Measurements from ENCODE around the gene RNPS1. TPM values are rescaled to one million over a fixed set of nuclear protein-coding genes. Genes with fewer than 3 reads are reported as not detected.

Gene RNPS1
- total RNA-seq, 1 experiment from 2014 or later, result 161 TPM

- no peak for DNase-seq (ENCODE audit: low read depth)
Observed at GRCh38 chr16:2213817-2214718, 53.9 kb downstream of the RNPS1 start.

- no peak for DNase-seq (ENCODE audit: low read depth)
Observed at GRCh38 chr16:2212362-2213324, 55.3 kb downstream of the RNPS1 start.

- no peak for DNase-seq (ENCODE audit: low read depth)
Observed at GRCh38 chr16:2211923-2212347, 56.0 kb downstream of the RNPS1 start.

- no peak for DNase-seq (ENCODE audit: low read depth)
Observed at GRCh38 chr16:2210386-2211365, 57.2 kb downstream of the RNPS1 start, which contains the start of gene BRICD5. BRICD5 (minus strand) TSS chr16:2210863; CDS start chr16:2210833, 30 bp downstream.

- no peak for DNase-seq (ENCODE audit: low read depth)
Observed at GRCh38 chr16:2210009-2210332, 58.0 kb downstream of the RNPS1 start.

GRCh38 chr16:2209258-2210008, 58.5 kb downstream of the RNPS1 start:
- no peak for DNase-seq (ENCODE audit: low read depth)

- DNase-seq (ENCODE audit: low read depth), result no peak
Observed at GRCh38 chr16:2208772-2209171, 59.2 kb downstream of the RNPS1 start.

GRCh38 chr16:2208308-2208707, 59.6 kb downstream of the RNPS1 start:
- no peak for DNase-seq (ENCODE audit: low read depth)

- DNase-seq (ENCODE audit: low read depth), result no peak
Observed at GRCh38 chr16:2207872-2208271, 60.1 kb downstream of the RNPS1 start.

GRCh38 chr16:2206780-2207433, 61.0 kb downstream of the RNPS1 start:
- no peak for DNase-seq (ENCODE audit: low read depth)

- no peak for DNase-seq (ENCODE audit: low read depth)
Observed at GRCh38 chr16:2206420-2206779, 61.5 kb downstream of the RNPS1 start.

- DNase-seq (ENCODE audit: low read depth), result no peak
Observed at GRCh38 chr16:2205967-2206313, 62.0 kb downstream of the RNPS1 start.

GRCh38 chr16:2205104-2205966, 62.6 kb downstream of the RNPS1 start, which contains the start of gene MLST8:
MLST8 (plus strand) TSS chr16:2205454; CDS start chr16:2206086, 632 bp downstream.
- DNase-seq (ENCODE audit: low read depth), result peak; percentile 85

GRCh38 chr16:2204416-2205103, 63.4 kb downstream of the RNPS1 start:
- no peak for DNase-seq (ENCODE audit: low read depth)

All from Daoy (cell line).